GM23338 (cell line): ENCODE data around the gene SLC9A9. TPM values are rescaled to one million over a fixed set of nuclear protein-coding genes. Genes with fewer than 3 reads are reported as not detected.

ENCODE experiments used
- ATAC-seq: fragments of 200-7000 bp; cut with Tn5 transposase; 3 replicates; pipeline ENCODE4 v1.9.1; 2020
- DNase-seq: peaks from one replicate; pipeline ENCODE4 v3.0.0-alpha.2; 2015; ENCODE audit warnings: low spot score
- H2AFZ ChIP-seq: fragments of 200-600 bp; sonication (generic); 2 replicates; pipeline ENCODE4 v1.8.0; 2016; ENCODE audit warnings: antibody characterized with exemption, mild to moderate bottlenecking, moderate library complexity
- H3F3A ChIP-seq: fragments of 200-600 bp; sonication (generic); replicated peaks from 2 replicates; pipeline ENCODE4 v1.8.0; 2017; ENCODE audit warnings: antibody characterized with exemption, mixed run types, low read depth
- H3K27ac ChIP-seq: fragments of 200-600 bp; sonication (generic); 2 replicates; pipeline ENCODE4 v1.6.1; 2016; ENCODE audit warnings: low read depth
- H3K27me3 ChIP-seq: fragments of 200-600 bp; sonication (generic); 2 replicates; pipeline ENCODE4 v1.8.0; 2016; ENCODE audit warnings: mild to moderate bottlenecking, mixed run types, moderate library complexity; ENCODE audit not compliant: insufficient read depth
- H3K36me3 ChIP-seq: fragments of 200-600 bp; sonication (generic); 2 replicates; pipeline ENCODE4 v1.8.0; 2016; ENCODE audit warnings: mild to moderate bottlenecking; ENCODE audit not compliant: insufficient read depth
- H3K4me1 ChIP-seq: fragments of 200-600 bp; sonication (generic); 2 replicates; pipeline ENCODE4 v1.8.0; 2016; ENCODE audit warnings: mild to moderate bottlenecking, moderate library complexity; ENCODE audit not compliant: insufficient read depth
- H3K4me2 ChIP-seq: fragments of 200-600 bp; sonication (generic); 2 replicates; pipeline ENCODE4 v1.7.1; 2017; ENCODE audit warnings: mixed run types
- H3K4me3 ChIP-seq: fragments of 200-600 bp; sonication (generic); 2 replicates; pipeline ENCODE4 v1.6.1; 2016; ENCODE audit warnings: mixed run types
- H3K79me2 ChIP-seq: fragments of 200-600 bp; sonication (generic); replicated peaks from 2 replicates; pipeline ENCODE4 v1.8.0; 2017; ENCODE audit warnings: mild to moderate bottlenecking; ENCODE audit not compliant: insufficient read depth
- H3K9me2 ChIP-seq: fragments of 200-600 bp; sonication (generic); 2 replicates; pipeline ENCODE4 v1.8.0; 2017; ENCODE audit not compliant: insufficient read depth
- H4K20me1 ChIP-seq: fragments of 200-600 bp; sonication (generic); replicated peaks from 2 replicates; pipeline ENCODE4 v1.8.0; 2017; ENCODE audit warnings: mild to moderate bottlenecking; ENCODE audit not compliant: insufficient read depth
- H3K27ac Mint-ChIP-seq: 2 replicates; pipeline ENCODE4 v1.8.0; 2020; ENCODE audit warnings: inconsistent platforms, mild to moderate bottlenecking, moderate library complexity, mixed read lengths
- H3K27me3 Mint-ChIP-seq: 3 replicates; pipeline ENCODE4 v1.8.0; 2022; ENCODE audit warnings: low read depth, mild to moderate bottlenecking, moderate library complexity, mixed read lengths, inconsistent platforms; ENCODE audit not compliant: insufficient read depth, poor library complexity
- H3K36me3 Mint-ChIP-seq: 3 replicates; pipeline ENCODE4 v1.8.0; 2021; ENCODE audit warnings: low read depth, mild to moderate bottlenecking, inconsistent platforms, moderate library complexity, mixed read lengths
- H3K4me1 Mint-ChIP-seq: 3 replicates; pipeline ENCODE4 v1.8.0; 2020; ENCODE audit warnings: mild to moderate bottlenecking, inconsistent platforms, mixed read lengths
- H3K4me3 Mint-ChIP-seq: 3 replicates; pipeline ENCODE4 v1.8.0; 2021; ENCODE audit warnings: moderate library complexity, mild to moderate bottlenecking, inconsistent platforms, mixed read lengths
- H3K9me3 Mint-ChIP-seq: 3 replicates; pipeline ENCODE4 v1.8.0; 2020; ENCODE audit warnings: moderate library complexity, mild to moderate bottlenecking, inconsistent platforms, mixed read lengths
- CREB1 ChIP-seq: fragments of 250-450 bp; sonication (Bioruptor Pico); IDR thresholded peaks from 2 replicates; pipeline ENCODE4 v1.5.0; 2020; ENCODE audit warnings: low read depth, mild to moderate bottlenecking, moderate library complexity
- CTCF ChIP-seq, 2 experiments: fragments of 200-600 bp in 1 of 2; sonication (generic) in 1 of 2; conservative IDR thresholded peaks; 2 replicates each; pipeline versions ENCODE4 v1.5.1 to v1.6.1; 2016 to 2017; ENCODE audit warnings: antibody characterized with exemption in 2 of 2, low read depth in 2 of 2, mild to moderate bottlenecking in 2 of 2, moderate library complexity in 1 of 2
- ETS1 ChIP-seq: IDR thresholded peaks from 2 replicates; pipeline ENCODE4 v1.6.1; 2016; ENCODE audit warnings: antibody characterized with exemption
- EZH2 ChIP-seq: fragments of 200-600 bp; sonication (generic); IDR thresholded peaks from one replicate; pipeline ENCODE4 v1.8.0; 2017; ENCODE audit warnings: antibody characterized with exemption, mild to moderate bottlenecking, low read depth; ENCODE audit not compliant: unreplicated experiment
- EZH2phosphoT487 ChIP-seq: fragments of 200-600 bp; sonication (generic); IDR thresholded peaks from one replicate; pipeline ENCODE4 v1.8.1; 2018; ENCODE audit warnings: antibody characterized with exemption; ENCODE audit not compliant: unreplicated experiment
- JUNB ChIP-seq: IDR thresholded peaks from one replicate; pipeline ENCODE4 v1.6.1; 2016; ENCODE audit warnings: antibody characterized with exemption; ENCODE audit not compliant: unreplicated experiment
- NANOG ChIP-seq: IDR thresholded peaks from 2 replicates; pipeline ENCODE4 v1.6.1; 2016; ENCODE audit warnings: antibody characterized with exemption, borderline replicate concordance
- POLR2AphosphoS5 ChIP-seq: IDR thresholded peaks from 2 replicates; pipeline ENCODE4 v1.6.1; 2016; ENCODE audit warnings: antibody characterized with exemption, low read depth
- STAT1 ChIP-seq: IDR thresholded peaks from one replicate; pipeline ENCODE4 v1.6.1; 2016; ENCODE audit warnings: antibody characterized with exemption; ENCODE audit not compliant: unreplicated experiment
- ZNF114 ChIP-seq: fragments of 250-450 bp; sonication (Bioruptor Pico); IDR thresholded peaks from 2 replicates; pipeline ENCODE4 v1.5.0; 2020; ENCODE audit warnings: mild to moderate bottlenecking, moderate library complexity
- ZNF331 ChIP-seq: fragments of 250-450 bp; sonication (Bioruptor Pico); IDR thresholded peaks from 2 replicates; pipeline ENCODE4 v1.5.0; 2020; ENCODE audit warnings: low read depth, mild to moderate bottlenecking, moderate library complexity
- polyA plus RNA-seq: library from polyadenylated mRNA; unstranded; fragments of >200 nt; fragmentation: Nextera tagmentation; extraction: Ambion mirVana; gene quantifications from 2 replicates; pipeline ENCODE4 v1.2.1, GENCODE V29; 2016
- total RNA-seq: library from RNA; depleted of rRNA; stranded (reverse); fragments of >200 nt; shearing (Covaris generic); gene quantifications from 2 replicates; pipeline ENCODE4 v1.2.3, GENCODE V29; 2014
- TF ChIP-seq, protein P1 (sequence below): IDR thresholded peaks from one replicate; pipeline ENCODE4 v1.6.1; 2018; ENCODE audit warnings: antibody characterized with exemption; ENCODE audit not compliant: unreplicated experiment
- TF ChIP-seq, protein P2 (sequence below): fragments of 250-450 bp; sonication (Bioruptor Pico); IDR thresholded peaks from 2 replicates; pipeline ENCODE4 v1.5.0; 2020; ENCODE audit warnings: mild to moderate bottlenecking, moderate library complexity

SLC9A9 gene
- total and polyA plus RNA-seq, 2 experiments from 2014 or later = 1.3 to 1.6 TPM

- H3K9me3 Mint-ChIP-seq = no peaks in the 10 kb centered on the region
- ATAC-seq = no peak
Observed at GRCh38 chr3:143538061-143538460, 310.2 kb downstream of the SLC9A9 start.

More at GRCh38 chr3:143538061-143538460, 310.2 kb downstream of the SLC9A9 start:
- no peak for TF ChIP-seq JUNB
- no peak for TF ChIP-seq ZNF331
- no peak for TF ChIP-seq POLR2AphosphoS5
- TF ChIP-seq CREB1 (CRISPR knock-in tag) = no peak
- TF ChIP-seq ZNF114 (CRISPR knock-in tag) = no peak
- TF ChIP-seq ETS1 = no peak
- TF ChIP-seq EZH2 = no peak
- TF ChIP-seq, protein P1, sequence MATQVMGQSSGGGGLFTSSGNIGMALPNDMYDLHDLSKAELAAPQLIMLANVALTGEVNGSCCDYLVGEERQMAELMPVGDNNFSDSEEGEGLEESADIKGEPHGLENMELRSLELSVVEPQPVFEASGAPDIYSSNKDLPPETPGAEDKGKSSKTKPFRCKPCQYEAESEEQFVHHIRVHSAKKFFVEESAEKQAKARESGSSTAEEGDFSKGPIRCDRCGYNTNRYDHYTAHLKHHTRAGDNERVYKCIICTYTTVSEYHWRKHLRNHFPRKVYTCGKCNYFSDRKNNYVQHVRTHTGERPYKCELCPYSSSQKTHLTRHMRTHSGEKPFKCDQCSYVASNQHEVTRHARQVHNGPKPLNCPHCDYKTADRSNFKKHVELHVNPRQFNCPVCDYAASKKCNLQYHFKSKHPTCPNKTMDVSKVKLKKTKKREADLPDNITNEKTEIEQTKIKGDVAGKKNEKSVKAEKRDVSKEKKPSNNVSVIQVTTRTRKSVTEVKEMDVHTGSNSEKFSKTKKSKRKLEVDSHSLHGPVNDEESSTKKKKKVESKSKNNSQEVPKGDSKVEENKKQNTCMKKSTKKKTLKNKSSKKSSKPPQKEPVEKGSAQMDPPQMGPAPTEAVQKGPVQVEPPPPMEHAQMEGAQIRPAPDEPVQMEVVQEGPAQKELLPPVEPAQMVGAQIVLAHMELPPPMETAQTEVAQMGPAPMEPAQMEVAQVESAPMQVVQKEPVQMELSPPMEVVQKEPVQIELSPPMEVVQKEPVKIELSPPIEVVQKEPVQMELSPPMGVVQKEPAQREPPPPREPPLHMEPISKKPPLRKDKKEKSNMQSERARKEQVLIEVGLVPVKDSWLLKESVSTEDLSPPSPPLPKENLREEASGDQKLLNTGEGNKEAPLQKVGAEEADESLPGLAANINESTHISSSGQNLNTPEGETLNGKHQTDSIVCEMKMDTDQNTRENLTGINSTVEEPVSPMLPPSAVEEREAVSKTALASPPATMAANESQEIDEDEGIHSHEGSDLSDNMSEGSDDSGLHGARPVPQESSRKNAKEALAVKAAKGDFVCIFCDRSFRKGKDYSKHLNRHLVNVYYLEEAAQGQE = no peak
- TF ChIP-seq, protein P2, sequence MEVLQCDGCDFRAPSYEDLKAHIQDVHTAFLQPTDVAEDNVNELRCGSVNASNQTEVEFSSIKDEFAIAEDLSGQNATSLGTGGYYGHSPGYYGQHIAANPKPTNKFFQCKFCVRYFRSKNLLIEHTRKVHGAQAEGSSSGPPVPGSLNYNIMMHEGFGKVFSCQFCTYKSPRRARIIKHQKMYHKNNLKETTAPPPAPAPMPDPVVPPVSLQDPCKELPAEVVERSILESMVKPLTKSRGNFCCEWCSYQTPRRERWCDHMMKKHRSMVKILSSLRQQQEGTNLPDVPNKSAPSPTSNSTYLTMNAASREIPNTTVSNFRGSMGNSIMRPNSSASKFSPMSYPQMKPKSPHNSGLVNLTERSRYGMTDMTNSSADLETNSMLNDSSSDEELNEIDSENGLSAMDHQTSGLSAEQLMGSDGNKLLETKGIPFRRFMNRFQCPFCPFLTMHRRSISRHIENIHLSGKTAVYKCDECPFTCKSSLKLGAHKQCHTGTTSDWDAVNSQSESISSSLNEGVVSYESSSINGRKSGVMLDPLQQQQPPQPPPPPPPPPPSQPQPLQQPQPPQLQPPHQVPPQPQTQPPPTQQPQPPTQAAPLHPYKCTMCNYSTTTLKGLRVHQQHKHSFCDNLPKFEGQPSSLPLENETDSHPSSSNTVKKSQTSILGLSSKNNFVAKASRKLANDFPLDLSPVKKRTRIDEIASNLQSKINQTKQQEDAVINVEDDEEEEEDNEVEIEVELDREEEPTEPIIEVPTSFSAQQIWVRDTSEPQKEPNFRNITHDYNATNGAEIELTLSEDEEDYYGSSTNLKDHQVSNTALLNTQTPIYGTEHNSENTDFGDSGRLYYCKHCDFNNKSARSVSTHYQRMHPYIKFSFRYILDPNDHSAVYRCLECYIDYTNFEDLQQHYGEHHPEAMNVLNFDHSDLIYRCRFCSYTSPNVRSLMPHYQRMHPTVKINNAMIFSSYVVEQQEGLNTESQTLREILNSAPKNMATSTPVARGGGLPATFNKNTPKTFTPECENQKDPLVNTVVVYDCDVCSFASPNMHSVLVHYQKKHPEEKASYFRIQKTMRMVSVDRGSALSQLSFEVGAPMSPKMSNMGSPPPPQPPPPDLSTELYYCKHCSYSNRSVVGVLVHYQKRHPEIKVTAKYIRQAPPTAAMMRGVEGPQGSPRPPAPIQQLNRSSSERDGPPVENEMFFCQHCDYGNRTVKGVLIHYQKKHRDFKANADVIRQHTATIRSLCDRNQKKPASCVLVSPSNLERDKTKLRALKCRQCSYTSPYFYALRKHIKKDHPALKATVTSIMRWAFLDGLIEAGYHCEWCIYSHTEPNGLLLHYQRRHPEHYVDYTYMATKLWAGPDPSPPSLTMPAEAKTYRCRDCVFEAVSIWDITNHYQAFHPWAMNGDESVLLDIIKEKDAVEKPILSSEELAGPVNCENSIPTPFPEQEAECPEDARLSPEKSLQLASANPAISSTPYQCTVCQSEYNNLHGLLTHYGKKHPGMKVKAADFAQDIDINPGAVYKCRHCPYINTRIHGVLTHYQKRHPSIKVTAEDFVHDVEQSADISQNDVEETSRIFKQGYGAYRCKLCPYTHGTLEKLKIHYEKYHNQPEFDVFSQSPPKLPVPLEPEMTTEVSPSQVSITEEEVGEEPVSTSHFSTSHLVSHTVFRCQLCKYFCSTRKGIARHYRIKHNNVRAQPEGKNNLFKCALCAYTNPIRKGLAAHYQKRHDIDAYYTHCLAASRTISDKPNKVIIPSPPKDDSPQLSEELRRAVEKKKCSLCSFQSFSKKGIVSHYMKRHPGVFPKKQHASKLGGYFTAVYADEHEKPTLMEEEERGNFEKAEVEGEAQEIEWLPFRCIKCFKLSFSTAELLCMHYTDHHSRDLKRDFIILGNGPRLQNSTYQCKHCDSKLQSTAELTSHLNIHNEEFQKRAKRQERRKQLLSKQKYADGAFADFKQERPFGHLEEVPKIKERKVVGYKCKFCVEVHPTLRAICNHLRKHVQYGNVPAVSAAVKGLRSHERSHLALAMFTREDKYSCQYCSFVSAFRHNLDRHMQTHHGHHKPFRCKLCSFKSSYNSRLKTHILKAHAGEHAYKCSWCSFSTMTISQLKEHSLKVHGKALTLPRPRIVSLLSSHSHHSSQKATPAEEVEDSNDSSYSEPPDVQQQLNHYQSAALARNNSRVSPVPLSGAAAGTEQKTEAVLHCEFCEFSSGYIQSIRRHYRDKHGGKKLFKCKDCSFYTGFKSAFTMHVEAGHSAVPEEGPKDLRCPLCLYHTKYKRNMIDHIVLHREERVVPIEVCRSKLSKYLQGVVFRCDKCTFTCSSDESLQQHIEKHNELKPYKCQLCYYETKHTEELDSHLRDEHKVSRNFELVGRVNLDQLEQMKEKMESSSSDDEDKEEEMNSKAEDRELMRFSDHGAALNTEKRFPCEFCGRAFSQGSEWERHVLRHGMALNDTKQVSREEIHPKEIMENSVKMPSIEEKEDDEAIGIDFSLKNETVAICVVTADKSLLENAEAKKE = no peak
- no peak for TF ChIP-seq CTCF (conservative IDR thresholded peaks at IDR 0.05; ENCODE audit: low read depth in 2 of 2)
- no peak for TF ChIP-seq STAT1
- TF ChIP-seq NANOG = no peak
- TF ChIP-seq EZH2phosphoT487 = no peak
- Histone ChIP-seq H3K4me1 (peaks cover 9% of the 10 kb centered on the region; the same call in 1 of the 2 replicates), H3F3A (no peaks in the 10 kb centered on the region), H2AFZ (no peak overlapping the region), H3K27ac (no peak overlapping the region), H3K36me3 (no peaks in the 10 kb centered on the region), H3K27me3 (no peaks in the 10 kb centered on the region), H3K4me3 (no peak overlapping the region), H4K20me1 (no peaks in the 10 kb centered on the region), H3K9me2 (0 out of 2 replicates have a peak, but pooled peaks cover 3% of the 10 kb centered on the region), H3K4me2 (no peak overlapping the region), H3K79me2 (no peaks in the 10 kb centered on the region)
- no peaks in the 10 kb centered on the region for H3K36me3 Mint-ChIP-seq
- no peak overlapping the region; the same call in 1 of the 2 replicates for H3K27ac Mint-ChIP-seq
- H3K4me3 Mint-ChIP-seq = no peak overlapping the region
- H3K27me3 Mint-ChIP-seq = peaks cover 2% of the 10 kb centered on the region
- peaks cover 6% of the 10 kb centered on the region for H3K4me1 Mint-ChIP-seq
- DNase-seq = no peak
